K562 (cell line): Measurements from ENCODE around the gene ATRIP. TPM values are rescaled to one million over a fixed set of nuclear protein-coding genes. Genes with fewer than 3 reads are reported as not detected.

Source experiments
- ARID1B ChIP-seq: fragments of 450-650 bp; IDR thresholded peaks from 2 replicates; pipeline ENCODE4 v1.6.1; 2016; ENCODE audit warnings: antibody characterized with exemption, mild to moderate bottlenecking, inconsistent platforms
- ATF3 ChIP-seq, 2 experiments: fragments of 450-650 bp in 1 of 2; sonication (generic) in 1 of 2; formaldehyde crosslinking in 1 of 2; IDR thresholded peaks in 1 of 2; conservative IDR thresholded peaks in 1 of 2; 2 replicates each; pipeline versions ENCODE4 v1.6.1 to v1.8.1; 2016 to 2023; ENCODE audit warnings: mild to moderate bottlenecking in 2 of 2, moderate library complexity in 2 of 2, inconsistent platforms in 1 of 2, missing genetic modification reagents in 1 of 2
- ATF7 ChIP-seq: fragments of 450-650 bp; IDR thresholded peaks from 2 replicates; pipeline ENCODE4 v1.7.1; 2014; ENCODE audit warnings: mild to moderate bottlenecking, moderate library complexity
- BMI1 ChIP-seq: fragments of 150-350 bp; IDR thresholded peaks from 2 replicates; pipeline ENCODE4 v1.6.1; 2014; ENCODE audit warnings: low read length
- ETV5 ChIP-seq: sonication (generic); formaldehyde crosslinking; IDR thresholded peaks from 2 replicates; pipeline ENCODE4 v1.4.0; 2020; ENCODE audit warnings: low read depth, mild to moderate bottlenecking, missing genetic modification reagents
- GABPB1 ChIP-seq: sonication (generic); formaldehyde crosslinking; IDR thresholded peaks from 2 replicates; pipeline ENCODE4 v1.8.0; 2022; ENCODE audit warnings: mild to moderate bottlenecking, missing genetic modification reagents
- NCOA1 ChIP-seq: fragments of 450-650 bp; IDR thresholded peaks from 2 replicates; pipeline ENCODE4 v1.6.1; 2016; ENCODE audit warnings: low read depth
- PRDM10 ChIP-seq: fragments of 450-650 bp; IDR thresholded peaks from 2 replicates; pipeline ENCODE4 v1.6.1; 2018; ENCODE audit not compliant: partially characterized antibody
- RFX1 ChIP-seq: fragments of 450-650 bp; IDR thresholded peaks from 2 replicates; pipeline ENCODE4 v1.6.1; 2016; ENCODE audit warnings: mild to moderate bottlenecking, moderate library complexity
- SUPT5H ChIP-seq: fragments of 450-650 bp; IDR thresholded peaks from 2 replicates; pipeline ENCODE4 v1.6.1; 2016
- ZNF124 ChIP-seq: sonication (generic); formaldehyde crosslinking; IDR thresholded peaks from 2 replicates; pipeline ENCODE4 v1.8.1; 2022; ENCODE audit warnings: missing genetic modification reagents
- ZNF253 ChIP-seq: fragments of 250-450 bp; sonication (Bioruptor Pico); conservative IDR thresholded peaks from 2 replicates; pipeline ENCODE4 v1.6.1; 2021; ENCODE audit warnings: mild to moderate bottlenecking
- ZNF316 ChIP-seq: fragments of 450-650 bp; IDR thresholded peaks from 2 replicates; pipeline ENCODE4 v1.6.1; 2016
- ZNF583 ChIP-seq: fragments of 250-450 bp; sonication (Bioruptor Pico); IDR thresholded peaks from 2 replicates; pipeline ENCODE4 v1.4.0; 2020
- polyA plus RNA-seq, 8 experiments: library from polyadenylated mRNA; depleted of rRNA in 4 of 8; stranded (reverse) in 5 of 8; unstranded in 3 of 8; fragments of >200 nt; fragmentation: Nextera tagmentation in 2 of 8; fragmentation: Illumina TruSeq in 1 of 8; extraction: Ambion mirVana in 2 of 8; extraction: Trizol in 1 of 8; gene quantifications; 2 replicates each; pipeline versions ENCODE4 v1.2.1 to v1.2.3, GENCODE V29; 2011 to 2014; ENCODE audit warnings: inconsistent platforms in 1 of 8, missing spikeins in 1 of 8
- total RNA-seq, 7 experiments: library from RNA; depleted of rRNA in 6 of 7; stranded (reverse); fragments of >200 nt in 6 of 7; fragmentation: Illumina TruSeq in 2 of 7; extraction: Trizol in 2 of 7; gene quantifications; 2 replicates each; pipeline versions ENCODE4 v1.2.1 to v1.2.3, GENCODE V29; 2011 to 2021; ENCODE audit warnings: low replicate concordance in 1 of 7

Gene ATRIP
- total and polyA plus RNA-seq, 9 of the 15 experiments (the other 6 are each of a cell fraction or from before 2014, with no cell fraction given) = 1.7 to 15.7 (median 10.5) TPM

- TF ChIP-seq PRDM10 = peak; percentile 98
- TF ChIP-seq NCOA1 = no peak
- 0 out of 2 replicates have a peak, but pooled peaks have one; percentile 21 for TF ChIP-seq ARID1B
- peak; percentile 32; the same call in 1 of the 2 replicates for TF ChIP-seq ETV5 (CRISPR knock-in tag)
- peak; percentile 66; the same call in 1 of the 2 replicates for TF ChIP-seq BMI1
- TF ChIP-seq ZNF583 (CRISPR knock-in tag) = no peak
- TF ChIP-seq ATF7 = peak; percentile 87
- TF ChIP-seq RFX1 = peak; percentile 96
- no peak for TF ChIP-seq ZNF253 (CRISPR knock-in tag)
- TF ChIP-seq SUPT5H = 0 out of 2 replicates have a peak, but pooled peaks have one; percentile 18
- peak; percentile 16; the same call in 1 of the 2 replicates for TF ChIP-seq ATF3 (IDR thresholded peaks at IDR 0.05)
- TF ChIP-seq ATF3 (CRISPR knock-in tag; conservative IDR thresholded peaks at IDR 0.05) = no peak
- TF ChIP-seq ZNF124 (CRISPR knock-in tag) = no peak
- TF ChIP-seq GABPB1 (CRISPR knock-in tag) = peak; percentile 24; the same call in 1 of the 2 replicates
- TF ChIP-seq ZNF316 = peak; percentile 90
Observed at GRCh38 chr3:48465531-48466378, 19.2 kb downstream of the ATRIP start (continued).
